WTC11 (cell line): ENCODE results near the gene LLGL2. TPM values are rescaled to one million over a fixed set of nuclear protein-coding genes. Genes with fewer than 3 reads are reported as not detected.

Experiments used
- ATAC-seq: fragments of 200-7000 bp; cut with Tn5 transposase; 2 replicates; pipeline ENCODE4 v1.10.0; 2021; ENCODE audit warnings: mild to moderate bottlenecking, moderate library complexity
- CTCF ChIA-PET: fragments of 300-600 bp; sonication (Branson Sonifier 250); formaldehyde crosslinking; loops from one replicate; lab custom pipeline; 2021; ENCODE audit warnings: antibody characterized with exemption; lab: Charles Lee
- POLR2A ChIA-PET: fragments of 350-600 bp; sonication (Branson Sonifier 250); formaldehyde crosslinking; loops from one replicate; lab custom pipeline; 2021; ENCODE audit warnings: antibody characterized with exemption; lab: Charles Lee
- DNase-seq: peaks from one replicate; pipeline ENCODE4 v3.0.0; 2021; ENCODE audit warnings: low spot score
- H3K27ac Mint-ChIP-seq: 2 replicates; pipeline ENCODE4 v1.8.0; 2021; ENCODE audit warnings: mixed read lengths
- H3K27me3 Mint-ChIP-seq: 2 replicates; pipeline ENCODE4 v1.8.0; 2021; ENCODE audit warnings: low read depth, mild to moderate bottlenecking, moderate library complexity, mixed read lengths
- H3K36me3 Mint-ChIP-seq: 2 replicates; pipeline ENCODE4 v1.8.0; 2021; ENCODE audit warnings: mixed read lengths
- H3K4me1 Mint-ChIP-seq: 2 replicates; pipeline ENCODE4 v1.8.0; 2022; ENCODE audit warnings: mixed read lengths
- H3K4me3 Mint-ChIP-seq: 2 replicates; pipeline ENCODE4 v1.8.0; 2021; ENCODE audit warnings: mild to moderate bottlenecking, moderate library complexity, mixed read lengths
- H3K9me3 Mint-ChIP-seq: 2 replicates; pipeline ENCODE4 v1.8.0; 2021; ENCODE audit warnings: mixed read lengths
- AR ChIP-seq: fragments of 250-450 bp; sonication (Bioruptor Pico); IDR thresholded peaks from 2 replicates; pipeline ENCODE4 v1.9.0; 2021; ENCODE audit warnings: mild to moderate bottlenecking
- ATF6 ChIP-seq: sonication (generic); formaldehyde crosslinking; IDR thresholded peaks from 2 replicates; pipeline ENCODE4 v1.8.1; 2023; ENCODE audit warnings: mild to moderate bottlenecking, missing genetic modification reagents
- E2F4 ChIP-seq: sonication (generic); formaldehyde crosslinking; IDR thresholded peaks from 2 replicates; pipeline ENCODE4 v1.8.1; 2022; ENCODE audit warnings: low read depth, mild to moderate bottlenecking, moderate library complexity, missing genetic modification reagents, borderline replicate concordance
- ELF4 ChIP-seq: sonication (generic); formaldehyde crosslinking; IDR thresholded peaks from 2 replicates; pipeline ENCODE4 v1.8.1; 2022; ENCODE audit warnings: low read depth, mild to moderate bottlenecking, moderate library complexity, missing genetic modification reagents
- KAT7 ChIP-seq: sonication (generic); formaldehyde crosslinking; IDR thresholded peaks from 2 replicates; pipeline ENCODE4 v1.8.1; 2023; ENCODE audit warnings: missing genetic modification reagents, mild to moderate bottlenecking, borderline replicate concordance
- NFE2L1 ChIP-seq: sonication (generic); formaldehyde crosslinking; IDR thresholded peaks from 2 replicates; pipeline ENCODE4 v1.8.1; 2023; ENCODE audit warnings: missing genetic modification reagents
- NFYB ChIP-seq: sonication (generic); formaldehyde crosslinking; conservative IDR thresholded peaks from 2 replicates; pipeline ENCODE4 v1.8.0; 2022; ENCODE audit warnings: low read depth, missing genetic modification reagents
- RELA ChIP-seq: sonication (generic); formaldehyde crosslinking; IDR thresholded peaks from 2 replicates; pipeline ENCODE4 v1.8.1; 2022; ENCODE audit warnings: missing genetic modification reagents, mild to moderate bottlenecking, borderline replicate concordance
- SP1 ChIP-seq: sonication (generic); formaldehyde crosslinking; conservative IDR thresholded peaks from 2 replicates; pipeline ENCODE4 v1.8.1; 2022; ENCODE audit warnings: missing genetic modification reagents
- TEAD1 ChIP-seq: sonication (generic); formaldehyde crosslinking; IDR thresholded peaks from 2 replicates; pipeline ENCODE4 v1.8.0; 2022; ENCODE audit warnings: mild to moderate bottlenecking, missing genetic modification reagents
- ZMAT4 ChIP-seq: fragments of 250-450 bp; sonication (Bioruptor Pico); IDR thresholded peaks from 2 replicates; pipeline ENCODE4 v1.9.0; 2021; ENCODE audit warnings: mild to moderate bottlenecking
- ZNF281 ChIP-seq: sonication (generic); formaldehyde crosslinking; IDR thresholded peaks from 2 replicates; pipeline ENCODE4 v1.8.0; 2023; ENCODE audit warnings: mild to moderate bottlenecking, missing genetic modification reagents
- ZNF396 ChIP-seq: fragments of 250-450 bp; sonication (Bioruptor Pico); IDR thresholded peaks from 2 replicates; pipeline ENCODE4 v1.8.0; 2021; ENCODE audit warnings: mild to moderate bottlenecking, moderate library complexity, borderline replicate concordance
- ZNF532 ChIP-seq: fragments of 250-450 bp; sonication (Bioruptor Pico); IDR thresholded peaks from 2 replicates; pipeline ENCODE4 v1.9.0; 2021; ENCODE audit warnings: mild to moderate bottlenecking, borderline replicate concordance
- total RNA-seq: library from RNA; stranded (reverse); gene quantifications from 3 replicates; pipeline ENCODE4 v1.2.3, GENCODE V29; 2021

LLGL2 gene
- total RNA-seq, 1 experiment from 2014 or later = 103 TPM

- Mint-ChIP-seq H3K4me1 (peaks cover 7% of the 10 kb centered on the region), H3K4me3 (no peak overlapping the region), H3K9me3 (no peaks in the 10 kb centered on the region)
- DNase-seq = no peak
- CTCF ChIA-PET = interaction anchor here (0.9 to 1.6 kb wide), 4 partner anchors 9 to 98 kb away, joined by 3 to 6 read pairs (median 3); partner anchors contain the start of gene TSEN54
- TF ChIP-seq ELF4 (CRISPR knock-in tag) (no peak), ZNF532 (CRISPR knock-in tag) (no peak), ZMAT4 (CRISPR knock-in tag) (no peak), NFYB (CRISPR knock-in tag) (no peak)
- TF ChIP-seq, all 79 proteins: peak for 0
- no peaks in the 10 kb centered on the region for H3K27me3 Mint-ChIP-seq
- ATAC-seq = no peak
- POLR2A ChIA-PET = no interaction called here
- peak overlapping the region; percentile 82 for H3K27ac Mint-ChIP-seq
- peaks cover 8% of the 10 kb centered on the region for H3K36me3 Mint-ChIP-seq
Observed at GRCh38 chr17:75535871-75536270, 10.4 kb downstream of the LLGL2 start.

- no peak for ATAC-seq
- H3K4me3 Mint-ChIP-seq = no peak overlapping the region
- H3K9me3 Mint-ChIP-seq = no peaks in the 10 kb centered on the region
- peaks cover 2% of the 10 kb centered on the region for H3K4me1 Mint-ChIP-seq
- H3K27ac Mint-ChIP-seq = no peak overlapping the region
- H3K27me3 Mint-ChIP-seq = no peaks in the 10 kb centered on the region
- ChIA-PET CTCF (interaction anchor here (1.6 kb wide), 1 partner anchor 10 kb away, joined by 6 read pairs; no protein-coding TSS in a partner anchor), POLR2A (no interaction called here)
- H3K36me3 Mint-ChIP-seq = peaks cover 8% of the 10 kb centered on the region
- DNase-seq = no peak
- TF ChIP-seq ZNF281 (CRISPR knock-in tag) = no peak
- no peak for TF ChIP-seq NFE2L1 (CRISPR knock-in tag)
- TF ChIP-seq KAT7 (CRISPR knock-in tag) = no peak
- TF ChIP-seq AR (CRISPR knock-in tag) = no peak
- TF ChIP-seq SP1 = no peak
- no peak for TF ChIP-seq RELA
- TF ChIP-seq ZNF396 (CRISPR knock-in tag) = no peak
- no peak for TF ChIP-seq E2F4 (CRISPR knock-in tag)
- TF ChIP-seq ATF6 (CRISPR knock-in tag) = no peak
- TF ChIP-seq TEAD1 (CRISPR knock-in tag) = no peak
- TF ChIP-seq, all 79 proteins: peak for 0
Observed at GRCh38 chr17:75536366-75536765, 10.9 kb downstream of the LLGL2 start.
